Keratinocyte (primary cell): ENCODE results near the gene ANKS6. TPM values are rescaled to one million over a fixed set of nuclear protein-coding genes. Genes with fewer than 3 reads are reported as not detected.

ENCODE experiments used
- DNase-seq: peaks from one replicate; pipeline ENCODE4 v3.0.0-alpha.2; 2011; ENCODE audit warnings: low read depth, missing footprints, low spot score
- FAIRE-seq: peaks from 2 replicates; lab custom pipeline; 2011; peaks lifted over from hg19 to GRCh38; lab: Jason Lieb, UNC
- H2AFZ ChIP-seq: 2 replicates; pipeline ENCODE4 v1.6.0; 2012; ENCODE audit warnings: low read length, control low read depth, inconsistent platforms; ENCODE audit not compliant: control insufficient read depth
- H3K27ac ChIP-seq: 2 replicates; pipeline ENCODE4 v1.5.1; 2011; ENCODE audit warnings: low read length; ENCODE audit not compliant: control insufficient read depth, insufficient read depth
- H3K27me3 ChIP-seq: 3 replicates; pipeline ENCODE4 v1.6.0; 2011; ENCODE audit warnings: low read length; ENCODE audit not compliant: control insufficient read depth, insufficient read depth; ENCODE audit errors: extremely low read depth
- H3K36me3 ChIP-seq, 2 experiments: 2 replicates in 1 of 2; 3 replicates in 1 of 2; pipeline ENCODE4 v1.5.1; 2011; ENCODE audit warnings: low read length in 2 of 2, mild to moderate bottlenecking in 1 of 2; ENCODE audit not compliant: control insufficient read depth in 2 of 2, insufficient read depth in 2 of 2; ENCODE audit errors: extremely low read depth in 1 of 2
- H3K4me1 ChIP-seq: 3 replicates; pipeline ENCODE4 v1.5.1; 2011; ENCODE audit warnings: low read length; ENCODE audit not compliant: control insufficient read depth, insufficient read depth; ENCODE audit errors: extremely low read depth
- H3K4me2 ChIP-seq: 3 replicates; pipeline ENCODE4 v1.6.0; 2011; ENCODE audit warnings: low read depth, low read length; ENCODE audit not compliant: control insufficient read depth, insufficient read depth; ENCODE audit errors: extremely low read depth
- H3K4me3 ChIP-seq, 3 experiments: fragments of 200-600 bp in 1 of 3; sonication (generic) in 1 of 3; 2 replicates in 2 of 3; 3 replicates in 1 of 3; pipeline ENCODE4 v1.5.1; 2011 to 2016; ENCODE audit warnings: low read length in 3 of 3, mild to moderate bottlenecking in 3 of 3, control low read depth in 2 of 3, inconsistent platforms in 1 of 3, low read depth in 1 of 3, mixed read lengths in 1 of 3, mixed run types in 1 of 3, moderate library complexity in 1 of 3; ENCODE audit not compliant: control insufficient read depth in 2 of 3, insufficient read depth in 2 of 3; ENCODE audit errors: extremely low read depth in 1 of 3
- H3K79me2 ChIP-seq: 2 replicates; pipeline ENCODE4 v1.6.0; 2012; ENCODE audit warnings: low read length; ENCODE audit not compliant: control insufficient read depth, insufficient read depth
- H3K9ac ChIP-seq: 3 replicates; pipeline ENCODE4 v1.6.0; 2011; ENCODE audit warnings: low read length; ENCODE audit not compliant: control insufficient read depth, insufficient read depth; ENCODE audit errors: extremely low read depth
- H3K9me1 ChIP-seq: 3 replicates; pipeline ENCODE4 v1.6.0; 2011; ENCODE audit warnings: low read length; ENCODE audit not compliant: control insufficient read depth, insufficient read depth; ENCODE audit errors: extremely low read depth
- H3K9me3 ChIP-seq: 2 replicates; pipeline ENCODE4 v1.5.1; 2012; ENCODE audit warnings: low read depth, low read length; ENCODE audit not compliant: control insufficient read depth
- H4K20me1 ChIP-seq: 3 replicates; pipeline ENCODE4 v1.6.0; 2011; ENCODE audit warnings: low read length; ENCODE audit not compliant: control insufficient read depth, insufficient read depth; ENCODE audit errors: extremely low read depth
- CTCF ChIP-seq, 3 experiments: IDR thresholded peaks in 1 of 3; conservative IDR thresholded peaks in 1 of 3; optimal IDR thresholded peaks in 1 of 3; 2 replicates in 2 of 3; 3 replicates in 1 of 3; pipeline versions ENCODE3 to v1.5.1; 2011; ENCODE audit warnings: low read length in 3 of 3, mild to moderate bottlenecking in 3 of 3, moderate library complexity in 2 of 3, control low read depth in 1 of 3, inconsistent platforms in 1 of 3; ENCODE audit not compliant: insufficient read depth in 2 of 3; ENCODE audit errors: extremely low read depth in 1 of 3
- EZH2 ChIP-seq: IDR thresholded peaks from one replicate; pipeline ENCODE4 v1.6.1; 2012; ENCODE audit warnings: inconsistent platforms, mild to moderate bottlenecking, low read length, moderate library complexity
- dilution Hi-C: fragments of 300-500 bp; cut with MboI; formaldehyde crosslinking; loops from one replicate; pipeline ENCODE4 v1.7.0; 2020; ENCODE audit warnings: low sequenced_read_pairs; ENCODE audit not compliant: extremely low pct_ligation_motif_present
- polyA plus RNA-seq, 5 experiments: library from polyadenylated mRNA; depleted of rRNA in 3 of 5; stranded (reverse) in 3 of 5; stranded (forward) in 1 of 5; unstranded in 1 of 5; fragments of >200 nt; gene quantifications; 1 replicate in 1 of 5; 2 replicates in 3 of 5; 3 replicates in 1 of 5; pipeline versions ENCODE4 v1.2.1 to v1.2.3, GENCODE V29; 2011 to 2012; ENCODE audit warnings: missing spikeins in 2 of 5, low read depth in 1 of 5, low replicate concordance in 1 of 5

ANKS6 gene
- polyA plus RNA-seq, 1 donor (not counting 4 experiments of a cell fraction or from before 2014, with no cell fraction given): 13.5 TPM

DNA sequence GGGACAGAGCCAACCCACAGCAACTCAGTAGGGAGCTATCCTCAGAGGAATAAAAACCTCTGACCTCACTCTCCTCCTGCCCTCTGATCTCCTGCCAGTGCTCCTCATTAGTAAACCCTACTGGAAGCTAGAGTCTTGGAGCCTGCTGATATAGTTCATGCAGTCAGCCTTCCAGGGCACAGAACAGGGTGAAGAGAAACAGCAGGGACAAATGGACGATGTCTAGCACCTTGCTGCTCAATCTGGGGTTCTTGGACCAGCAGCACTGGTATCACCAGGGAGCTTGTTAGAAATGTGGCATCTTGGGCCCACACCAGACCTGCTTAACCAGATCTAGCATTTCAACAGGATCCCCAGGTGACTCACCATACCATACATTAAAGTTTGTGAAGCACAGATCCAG lies 5.6 kb upstream of the ANKS6 start:
- no peak overlapping the region for H3K27ac ChIP-seq
- H3K36me3 ChIP-seq: no peaks in the 10 kb centered on the region
- H4K20me1 ChIP-seq: no peaks in the 10 kb centered on the region
- no peaks in the 10 kb centered on the region for H3K27me3 ChIP-seq
- no peaks in the 10 kb centered on the region for H3K9me1 ChIP-seq
- H3K4me2 ChIP-seq: no peak overlapping the region
- FAIRE-seq: no peak
- no peak for DNase-seq
- H3K79me2 ChIP-seq: no peaks in the 10 kb centered on the region
- TF ChIP-seq EZH2: no peak
- no peak for TF ChIP-seq CTCF (optimal IDR thresholded peaks at IDR 0.05 in 1 of 3, IDR thresholded peaks at IDR 0.05 in 1 of 3, conservative IDR thresholded peaks at IDR 0.05 in 1 of 3; ENCODE audit: extremely low read depth in 1 of 3, insufficient read depth in 2 of 3, low read length in 3 of 3)
- dilution Hi-C loops: no loop called here
- peaks cover 12% of the 10 kb centered on the region for H3K4me1 ChIP-seq
- no peak overlapping the region for H3K4me3 ChIP-seq
- peaks cover 3% of the 10 kb centered on the region for H3K9me3 ChIP-seq
- no peak overlapping the region for H3K9ac ChIP-seq
- H2AFZ ChIP-seq: no peak overlapping the region

GRCh38 chr9:98801561-98801960 lies 5.2 kb upstream of the ANKS6 start:
- H3K9me3 ChIP-seq: peaks cover 3% of the 10 kb centered on the region
- no peaks in the 10 kb centered on the region for H3K9me1 ChIP-seq
- FAIRE-seq (no peak), DNase-seq (no peak)
- no peaks in the 10 kb centered on the region for H3K36me3 ChIP-seq
- no peaks in the 10 kb centered on the region for H3K79me2 ChIP-seq
- no peak overlapping the region for H3K4me3 ChIP-seq
- no peaks in the 10 kb centered on the region for H3K27me3 ChIP-seq
- dilution Hi-C loops: no loop called here
- TF ChIP-seq CTCF (optimal IDR thresholded peaks at IDR 0.05 in 1 of 3, IDR thresholded peaks at IDR 0.05 in 1 of 3, conservative IDR thresholded peaks at IDR 0.05 in 1 of 3; ENCODE audit: extremely low read depth in 1 of 3, insufficient read depth in 2 of 3, low read length in 3 of 3): no peak
- no peak for TF ChIP-seq EZH2
- H3K27ac ChIP-seq: no peak overlapping the region
- H3K4me2 ChIP-seq: no peak overlapping the region
- no peak overlapping the region for H2AFZ ChIP-seq
- no peaks in the 10 kb centered on the region for H4K20me1 ChIP-seq
- H3K4me1 ChIP-seq: peaks cover 12% of the 10 kb centered on the region
- H3K9ac ChIP-seq: no peak overlapping the region
